GM23338 (cell line): ENCODE data around the gene BHLHA15. TPM values are rescaled to one million over a fixed set of nuclear protein-coding genes. Genes with fewer than 3 reads are reported as not detected.
A peak's percentile ranks its signal among the peaks of the same experiment; 100 is the strongest.

Experiments used
- ATAC-seq: fragments of 200-7000 bp; cut with Tn5 transposase; 3 replicates; pipeline ENCODE4 v1.9.1; 2020
- DNase-seq: peaks from one replicate; pipeline ENCODE4 v3.0.0-alpha.2; 2015; ENCODE audit warnings: low spot score
- H2AFZ ChIP-seq: fragments of 200-600 bp; sonication (generic); 2 replicates; pipeline ENCODE4 v1.8.0; 2016; ENCODE audit warnings: antibody characterized with exemption, mild to moderate bottlenecking, moderate library complexity
- H3F3A ChIP-seq: fragments of 200-600 bp; sonication (generic); replicated peaks from 2 replicates; pipeline ENCODE4 v1.8.0; 2017; ENCODE audit warnings: antibody characterized with exemption, mixed run types, low read depth
- H3K27ac ChIP-seq: fragments of 200-600 bp; sonication (generic); 2 replicates; pipeline ENCODE4 v1.6.1; 2016; ENCODE audit warnings: low read depth
- H3K27me3 ChIP-seq: fragments of 200-600 bp; sonication (generic); 2 replicates; pipeline ENCODE4 v1.8.0; 2016; ENCODE audit warnings: mild to moderate bottlenecking, mixed run types, moderate library complexity; ENCODE audit not compliant: insufficient read depth
- H3K36me3 ChIP-seq: fragments of 200-600 bp; sonication (generic); 2 replicates; pipeline ENCODE4 v1.8.0; 2016; ENCODE audit warnings: mild to moderate bottlenecking; ENCODE audit not compliant: insufficient read depth
- H3K4me1 ChIP-seq: fragments of 200-600 bp; sonication (generic); 2 replicates; pipeline ENCODE4 v1.8.0; 2016; ENCODE audit warnings: mild to moderate bottlenecking, moderate library complexity; ENCODE audit not compliant: insufficient read depth
- H3K4me2 ChIP-seq: fragments of 200-600 bp; sonication (generic); 2 replicates; pipeline ENCODE4 v1.7.1; 2017; ENCODE audit warnings: mixed run types
- H3K4me3 ChIP-seq: fragments of 200-600 bp; sonication (generic); 2 replicates; pipeline ENCODE4 v1.6.1; 2016; ENCODE audit warnings: mixed run types
- H3K79me2 ChIP-seq: fragments of 200-600 bp; sonication (generic); replicated peaks from 2 replicates; pipeline ENCODE4 v1.8.0; 2017; ENCODE audit warnings: mild to moderate bottlenecking; ENCODE audit not compliant: insufficient read depth
- H3K9me2 ChIP-seq: fragments of 200-600 bp; sonication (generic); 2 replicates; pipeline ENCODE4 v1.8.0; 2017; ENCODE audit not compliant: insufficient read depth
- H4K20me1 ChIP-seq: fragments of 200-600 bp; sonication (generic); replicated peaks from 2 replicates; pipeline ENCODE4 v1.8.0; 2017; ENCODE audit warnings: mild to moderate bottlenecking; ENCODE audit not compliant: insufficient read depth
- H3K27ac Mint-ChIP-seq: 2 replicates; pipeline ENCODE4 v1.8.0; 2020; ENCODE audit warnings: inconsistent platforms, mild to moderate bottlenecking, moderate library complexity, mixed read lengths
- H3K27me3 Mint-ChIP-seq: 3 replicates; pipeline ENCODE4 v1.8.0; 2022; ENCODE audit warnings: low read depth, mild to moderate bottlenecking, moderate library complexity, mixed read lengths, inconsistent platforms; ENCODE audit not compliant: insufficient read depth, poor library complexity
- H3K36me3 Mint-ChIP-seq: 3 replicates; pipeline ENCODE4 v1.8.0; 2021; ENCODE audit warnings: low read depth, mild to moderate bottlenecking, inconsistent platforms, moderate library complexity, mixed read lengths
- H3K4me1 Mint-ChIP-seq: 3 replicates; pipeline ENCODE4 v1.8.0; 2020; ENCODE audit warnings: mild to moderate bottlenecking, inconsistent platforms, mixed read lengths
- H3K4me3 Mint-ChIP-seq: 3 replicates; pipeline ENCODE4 v1.8.0; 2021; ENCODE audit warnings: moderate library complexity, mild to moderate bottlenecking, inconsistent platforms, mixed read lengths
- H3K9me3 Mint-ChIP-seq: 3 replicates; pipeline ENCODE4 v1.8.0; 2020; ENCODE audit warnings: moderate library complexity, mild to moderate bottlenecking, inconsistent platforms, mixed read lengths
- CREB1 ChIP-seq: fragments of 250-450 bp; sonication (Bioruptor Pico); IDR thresholded peaks from 2 replicates; pipeline ENCODE4 v1.5.0; 2020; ENCODE audit warnings: low read depth, mild to moderate bottlenecking, moderate library complexity
- CTCF ChIP-seq, 2 experiments: fragments of 200-600 bp in 1 of 2; sonication (generic) in 1 of 2; conservative IDR thresholded peaks; 2 replicates each; pipeline versions ENCODE4 v1.5.1 to v1.6.1; 2016 to 2017; ENCODE audit warnings: antibody characterized with exemption in 2 of 2, low read depth in 2 of 2, mild to moderate bottlenecking in 2 of 2, moderate library complexity in 1 of 2
- ETS1 ChIP-seq: IDR thresholded peaks from 2 replicates; pipeline ENCODE4 v1.6.1; 2016; ENCODE audit warnings: antibody characterized with exemption
- EZH2 ChIP-seq: fragments of 200-600 bp; sonication (generic); IDR thresholded peaks from one replicate; pipeline ENCODE4 v1.8.0; 2017; ENCODE audit warnings: antibody characterized with exemption, mild to moderate bottlenecking, low read depth; ENCODE audit not compliant: unreplicated experiment
- EZH2phosphoT487 ChIP-seq: fragments of 200-600 bp; sonication (generic); IDR thresholded peaks from one replicate; pipeline ENCODE4 v1.8.1; 2018; ENCODE audit warnings: antibody characterized with exemption; ENCODE audit not compliant: unreplicated experiment
- JUNB ChIP-seq: IDR thresholded peaks from one replicate; pipeline ENCODE4 v1.6.1; 2016; ENCODE audit warnings: antibody characterized with exemption; ENCODE audit not compliant: unreplicated experiment
- POLR2AphosphoS5 ChIP-seq: IDR thresholded peaks from 2 replicates; pipeline ENCODE4 v1.6.1; 2016; ENCODE audit warnings: antibody characterized with exemption, low read depth
- REST ChIP-seq: IDR thresholded peaks from one replicate; pipeline ENCODE4 v1.6.1; 2018; ENCODE audit warnings: antibody characterized with exemption; ENCODE audit not compliant: unreplicated experiment
- ZNF114 ChIP-seq: fragments of 250-450 bp; sonication (Bioruptor Pico); IDR thresholded peaks from 2 replicates; pipeline ENCODE4 v1.5.0; 2020; ENCODE audit warnings: mild to moderate bottlenecking, moderate library complexity
- ZNF331 ChIP-seq: fragments of 250-450 bp; sonication (Bioruptor Pico); IDR thresholded peaks from 2 replicates; pipeline ENCODE4 v1.5.0; 2020; ENCODE audit warnings: low read depth, mild to moderate bottlenecking, moderate library complexity
- polyA plus RNA-seq: library from polyadenylated mRNA; unstranded; fragments of >200 nt; fragmentation: Nextera tagmentation; extraction: Ambion mirVana; gene quantifications from 2 replicates; pipeline ENCODE4 v1.2.1, GENCODE V29; 2016
- total RNA-seq: library from RNA; depleted of rRNA; stranded (reverse); fragments of >200 nt; shearing (Covaris generic); gene quantifications from 2 replicates; pipeline ENCODE4 v1.2.3, GENCODE V29; 2014

Gene BHLHA15
- total and polyA plus RNA-seq, 2 experiments from 2014 or later: 1.4 to 8.3 TPM

- no peak for TF ChIP-seq REST
- no peak for TF ChIP-seq CTCF (conservative IDR thresholded peaks at IDR 0.05; ENCODE audit: low read depth in 2 of 2)
- TF ChIP-seq EZH2phosphoT487: no peak
- TF ChIP-seq ETS1: no peak
- no peak for TF ChIP-seq POLR2AphosphoS5
These were observed 10.9 kb upstream of the BHLHA15 start (continued) for GRCh38 chr7:98200364-98200763.

- peak overlapping the region; percentile 35; the same call in 1 of the 2 replicates for H3K27ac Mint-ChIP-seq
- Histone ChIP-seq H3K27ac (no peak overlapping the region), H3K4me2 (no peak overlapping the region)
- no peak for TF ChIP-seq EZH2
- TF ChIP-seq CREB1 (CRISPR knock-in tag): no peak
- no peak for TF ChIP-seq JUNB
- no peak for TF ChIP-seq EZH2phosphoT487
- no peak for TF ChIP-seq CTCF (conservative IDR thresholded peaks at IDR 0.05; ENCODE audit: low read depth in 2 of 2)
- TF ChIP-seq ETS1: no peak
- no peak for TF ChIP-seq ZNF331
- no peak for TF ChIP-seq ZNF114 (CRISPR knock-in tag)
These were observed 8.7 kb upstream of the BHLHA15 start for GRCh38 chr7:98202367-98203195.

More at GRCh38 chr7:98202367-98203195, 8.7 kb upstream of the BHLHA15 start:
- Histone ChIP-seq H3K4me1 (no peaks in the 10 kb centered on the region), H3K4me3 (no peak overlapping the region), H3K9me2 (no peaks in the 10 kb centered on the region), H3F3A (no peaks in the 10 kb centered on the region), H2AFZ (no peak overlapping the region), H3K79me2 (peaks cover 39% of the 10 kb centered on the region), H3K27me3 (no peaks in the 10 kb centered on the region), H3K36me3 (no peaks in the 10 kb centered on the region), H4K20me1 (no peaks in the 10 kb centered on the region; the same call in 1 of the 2 replicates)
- Mint-ChIP-seq H3K4me1 (no peaks in the 10 kb centered on the region), H3K9me3 (no peaks in the 10 kb centered on the region; the same call in 2 of the 3 replicates), H3K36me3 (peaks cover 21% of the 10 kb centered on the region), H3K27me3 (peaks cover 3% of the 10 kb centered on the region), H3K4me3 (no peak overlapping the region)
- DNase-seq: no peak
- ATAC-seq: no peak
